Choroid plexus epithelial cell (primary cell): Measurements from ENCODE around the gene CARD14.
A peak's percentile ranks its signal among the peaks of the same experiment; 100 is the strongest.

ENCODE experiments used
- DNase-seq: peaks from one replicate; pipeline ENCODE4 v3.0.0-alpha.2; 2010; ENCODE audit warnings: low read depth
- H3K4me3 ChIP-seq: 2 replicates; pipeline ENCODE4 v1.5.1; 2011; ENCODE audit warnings: low read depth, mild to moderate bottlenecking, control low read depth, low read length, moderate library complexity
- CTCF ChIP-seq: conservative IDR thresholded peaks from 2 replicates; pipeline ENCODE4 v1.5.1; 2011; ENCODE audit warnings: low read depth, mild to moderate bottlenecking, control low read depth, inconsistent platforms, low read length, moderate library complexity

Gene CARD14

GRCh38 chr17:80183581-80184422 lies 14.0 kb downstream of the CARD14 start:
- no peak for DNase-seq
- H3K4me3 ChIP-seq = no peak overlapping the region
- TF ChIP-seq CTCF = no peak

- no peak for DNase-seq
- H3K4me3 ChIP-seq = no peak overlapping the region
- TF ChIP-seq CTCF = no peak
Observed at GRCh38 chr17:80184423-80184714, 14.5 kb downstream of the CARD14 start.

- H3K4me3 ChIP-seq = no peak overlapping the region
- TF ChIP-seq CTCF = no peak
- DNase-seq = no peak
Observed at GRCh38 chr17:80185968-80186367, 16.1 kb downstream of the CARD14 start.

- DNase-seq = peak; percentile 35
- TF ChIP-seq CTCF = no peak
- H3K4me3 ChIP-seq = no peak overlapping the region
Observed at GRCh38 chr17:80187090-80187489, 17.3 kb downstream of the CARD14 start.

- DNase-seq = no peak
- H3K4me3 ChIP-seq = no peak overlapping the region
- no peak for TF ChIP-seq CTCF
Observed at GRCh38 chr17:80187515-80187941, 17.7 kb downstream of the CARD14 start.

- DNase-seq = no peak
- no peak overlapping the region for H3K4me3 ChIP-seq
- TF ChIP-seq CTCF = no peak
Observed at GRCh38 chr17:80189611-80190010, 19.8 kb downstream of the CARD14 start.

- TF ChIP-seq CTCF = no peak
- no peak for DNase-seq
- no peak overlapping the region for H3K4me3 ChIP-seq
Observed at GRCh38 chr17:80190716-80191115, 20.9 kb downstream of the CARD14 start.
